Kidney epithelial cell (primary cell): ENCODE data around the gene GTSE1. TPM values are rescaled to one million over a fixed set of nuclear protein-coding genes. Genes with fewer than 3 reads are reported as not detected.

ENCODE experiments used
- DNase-seq: peaks from one replicate; pipeline ENCODE4 v3.0.0-alpha.2; 2010; ENCODE audit warnings: low read depth
- H3K27me3 ChIP-seq: 2 replicates; pipeline ENCODE4 v1.6.0; 2011; ENCODE audit warnings: low read length; ENCODE audit not compliant: control insufficient read depth, insufficient read depth
- H3K36me3 ChIP-seq: 2 replicates; pipeline ENCODE4 v1.5.1; 2011; ENCODE audit warnings: low read length; ENCODE audit not compliant: control insufficient read depth, insufficient read depth
- H3K4me3 ChIP-seq: 2 replicates; pipeline ENCODE4 v1.5.1; 2011; ENCODE audit warnings: low read depth, mild to moderate bottlenecking, control low read depth, low read length
- CTCF ChIP-seq: IDR thresholded peaks from 2 replicates; pipeline ENCODE4 v1.5.1; 2011; ENCODE audit warnings: mild to moderate bottlenecking, moderate library complexity, low read length, control low read depth, inconsistent platforms; ENCODE audit not compliant: insufficient read depth, poor library complexity, severe bottlenecking
- total RNA-seq: library from RNA; depleted of rRNA; stranded (reverse); fragments of >200 nt; gene quantifications from 2 replicates; pipeline ENCODE4 v1.2.3, GENCODE V29; 2015

Gene GTSE1
- total RNA-seq, 1 donor from 2014 or later: 3.8 TPM

GRCh38 chr22:46360891-46361290, 64.2 kb downstream of the GTSE1 start:
- no peak for DNase-seq
- peaks cover 1% of the 10 kb centered on the region for H3K36me3 ChIP-seq
- no peak for TF ChIP-seq CTCF
- H3K27me3 ChIP-seq: no peaks in the 10 kb centered on the region
- H3K4me3 ChIP-seq: no peak overlapping the region

- no peak for DNase-seq
- H3K4me3 ChIP-seq: no peak overlapping the region
- H3K27me3 ChIP-seq: no peaks in the 10 kb centered on the region
- no peak for TF ChIP-seq CTCF
- peaks cover 3% of the 10 kb centered on the region for H3K36me3 ChIP-seq
These were observed 65.1 kb downstream of the GTSE1 start for GRCh38 chr22:46361826-46362202.

- H3K36me3 ChIP-seq: peaks cover 2% of the 10 kb centered on the region
- DNase-seq: no peak
These were observed 65.7 kb downstream of the GTSE1 start for GRCh38 chr22:46362203-46362933.

GRCh38 chr22:46362934-46363515, 66.4 kb downstream of the GTSE1 start:
- peaks cover 2% of the 10 kb centered on the region for H3K36me3 ChIP-seq
- H3K4me3 ChIP-seq: no peak overlapping the region
- no peak for TF ChIP-seq CTCF
- no peak for DNase-seq
- H3K27me3 ChIP-seq: no peaks in the 10 kb centered on the region

More at GRCh38 chr22:46362203-46362933, 65.7 kb downstream of the GTSE1 start:
- Histone ChIP-seq H3K27me3 (no peaks in the 10 kb centered on the region), H3K4me3 (no peak overlapping the region)
- TF ChIP-seq CTCF: no peak

GRCh38 chr22:46363611-46364321, 67.1 kb downstream of the GTSE1 start:
- no peak for TF ChIP-seq CTCF
- H3K27me3 ChIP-seq: no peaks in the 10 kb centered on the region
- no peak for DNase-seq
- H3K4me3 ChIP-seq: no peak overlapping the region
- H3K36me3 ChIP-seq: peaks cover 2% of the 10 kb centered on the region
